Measurements from ENCODE around the gene APBA2.
"Not testable (repeated sequence)": the region's sequence is repeated elsewhere in the genome, so short reads cannot be mapped to it uniquely, and the experiment has no call there.

The APBA2 gene

DNA sequence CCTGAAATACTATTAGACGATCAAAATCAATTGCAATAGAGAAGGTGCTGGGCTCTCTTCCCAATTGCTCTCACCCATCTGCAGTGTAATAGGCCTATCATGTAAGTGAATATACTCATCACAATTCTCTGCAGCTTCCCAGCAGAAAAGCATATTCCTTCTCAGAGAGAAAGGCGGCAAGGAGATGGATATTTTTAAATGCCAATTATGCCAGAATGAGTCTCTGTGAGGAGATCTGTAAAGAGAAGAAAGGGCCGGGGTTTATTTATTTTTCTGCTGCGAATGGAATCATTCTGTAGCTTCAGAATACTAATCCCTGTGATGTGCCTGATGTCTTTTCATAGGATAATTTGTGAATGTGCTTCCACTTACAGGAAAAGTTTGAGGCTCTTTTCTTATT is 112.0 kb downstream of the APBA2 start:
- no peak for DNase-seq (ENCODE audit: low read depth, low spot score)

DNA sequence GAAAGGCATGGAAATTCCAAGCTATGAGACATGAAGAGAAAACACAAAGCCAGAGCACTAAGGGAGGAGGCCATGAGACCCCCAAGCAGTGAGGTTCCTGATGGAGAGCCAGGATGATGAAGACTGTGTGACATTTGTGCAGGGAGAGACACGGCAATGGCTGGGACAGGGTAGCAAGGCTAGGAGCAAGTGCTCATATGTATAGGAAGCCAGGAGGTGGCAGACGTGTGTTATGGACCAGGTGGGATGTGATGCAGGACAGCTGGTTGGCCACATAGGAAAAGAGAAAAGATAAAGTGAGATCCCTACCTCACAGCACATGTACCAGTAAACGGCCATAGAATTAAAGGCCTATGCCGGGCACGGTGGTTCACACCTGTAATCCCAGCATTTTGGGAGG is 112.7 kb downstream of the APBA2 start:
- no peak for DNase-seq (ENCODE audit: low read depth, low spot score)

- no peak for DNase-seq (ENCODE audit: low read depth, low spot score)
Observed at GRCh38 chr15:29003191-29003839, 117.5 kb downstream of the APBA2 start.

DNA sequence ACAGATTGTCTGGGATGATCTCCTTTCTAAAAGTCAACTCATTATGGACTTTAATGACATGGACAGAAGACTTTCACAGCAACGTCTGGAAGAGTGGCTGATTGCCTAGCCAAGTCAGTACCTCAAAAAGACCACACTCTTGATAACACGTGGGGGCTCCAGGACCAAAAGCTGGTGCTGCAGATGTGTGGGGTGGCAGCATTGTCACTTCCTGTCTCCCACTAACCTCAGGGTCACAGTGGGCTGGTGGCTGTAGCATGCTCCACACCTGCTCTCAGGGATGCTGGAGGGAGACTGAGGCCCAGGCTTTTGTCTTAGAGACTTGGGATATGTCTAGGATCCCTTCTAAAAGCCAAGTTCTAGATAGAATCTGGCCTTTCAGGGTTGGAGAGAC is 118.1 kb downstream of the APBA2 start:
- DNase-seq (ENCODE audit: low read depth, low spot score) = no peak

GRCh38 chr15:29005931-29006330 is 120.2 kb downstream of the APBA2 start:
- DNase-seq (ENCODE audit: low read depth, low spot score) = no peak

- no peak for DNase-seq (ENCODE audit: low read depth, low spot score)
Observed at GRCh38 chr15:29008846-29009245, 123.1 kb downstream of the APBA2 start.

DNA sequence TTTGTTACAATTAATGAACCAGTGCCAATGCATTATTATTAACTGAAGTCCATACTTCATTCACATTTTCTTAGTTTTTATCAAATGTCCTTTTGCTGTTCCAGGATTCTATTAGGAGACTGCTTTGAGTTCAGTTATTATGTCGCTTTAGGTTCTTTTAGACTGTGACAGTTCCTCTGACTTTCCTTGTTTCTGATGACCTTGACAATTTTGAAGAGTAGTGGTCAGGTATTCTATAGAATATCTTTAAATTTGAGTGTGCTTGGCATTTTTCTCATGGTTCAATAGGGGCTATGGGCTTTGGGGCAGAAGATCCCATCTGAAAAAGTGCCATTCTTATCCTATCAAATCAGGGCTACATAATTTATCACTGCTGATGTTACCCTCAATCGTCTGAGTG is 126.3 kb downstream of the APBA2 start:
- no peak for DNase-seq (ENCODE audit: low read depth, low spot score)

- DNase-seq (ENCODE audit: low read depth, low spot score) = no peak
Observed at GRCh38 chr15:29014493-29014892, 128.7 kb downstream of the APBA2 start.

DNA sequence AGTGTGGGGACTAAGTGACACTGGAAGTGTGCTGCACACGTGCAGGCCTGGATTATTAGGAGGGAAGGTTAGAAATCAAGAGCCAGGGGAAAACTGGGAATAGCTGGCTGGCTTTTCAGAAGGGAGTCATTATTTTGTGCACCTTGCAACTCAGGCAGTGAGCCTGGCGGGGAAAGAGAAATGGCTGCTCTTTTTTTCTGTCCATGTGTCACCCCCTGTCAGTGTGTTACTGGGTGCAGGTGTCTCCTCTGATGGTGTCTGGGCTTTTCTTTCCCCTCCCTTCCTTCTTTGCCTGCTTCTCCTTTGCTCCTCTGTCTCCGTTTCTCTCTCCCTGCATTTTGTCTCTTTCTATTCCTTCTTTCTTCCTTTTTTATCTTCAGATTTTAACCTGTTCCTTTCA is 130.7 kb downstream of the APBA2 start:
- DNase-seq (ENCODE audit: low read depth, low spot score) = no peak

GRCh38 chr15:29018120-29018805 is 132.5 kb downstream of the APBA2 start:
- DNase-seq (ENCODE audit: low read depth, low spot score) = no peak

GRCh38 chr15:29018995-29019976 is 133.5 kb downstream of the APBA2 start:
- DNase-seq (ENCODE audit: low read depth, low spot score) = no peak

DNA sequence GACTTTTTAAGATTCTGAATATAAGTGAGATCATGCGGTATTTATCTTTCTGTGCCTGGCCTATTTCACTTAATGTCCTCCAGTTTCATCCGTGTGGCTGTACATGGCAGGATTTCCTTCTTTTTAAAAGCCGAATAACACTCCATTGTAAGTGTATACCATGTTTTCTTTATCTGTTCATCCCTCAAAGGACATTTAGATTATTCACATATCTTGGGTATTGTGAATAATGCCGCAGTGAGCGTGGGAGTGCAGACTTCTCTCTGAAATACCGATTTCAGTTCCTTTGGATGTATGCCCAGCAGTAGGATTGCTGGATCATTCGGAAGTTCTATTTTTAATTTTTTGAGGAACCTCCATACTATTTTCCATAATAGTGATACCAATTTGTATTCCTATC is 136.1 kb downstream of the APBA2 start:
- DNase-seq (ENCODE audit: low read depth, low spot score) = no peak

- DNase-seq (ENCODE audit: low read depth, low spot score) = no peak
Observed at GRCh38 chr15:29024662-29025061, 138.9 kb downstream of the APBA2 start.

GRCh38 chr15:29025411-29025810 is 139.6 kb downstream of the APBA2 start:
- DNase-seq (ENCODE audit: low read depth, low spot score) = not testable (repeated sequence)

DNA sequence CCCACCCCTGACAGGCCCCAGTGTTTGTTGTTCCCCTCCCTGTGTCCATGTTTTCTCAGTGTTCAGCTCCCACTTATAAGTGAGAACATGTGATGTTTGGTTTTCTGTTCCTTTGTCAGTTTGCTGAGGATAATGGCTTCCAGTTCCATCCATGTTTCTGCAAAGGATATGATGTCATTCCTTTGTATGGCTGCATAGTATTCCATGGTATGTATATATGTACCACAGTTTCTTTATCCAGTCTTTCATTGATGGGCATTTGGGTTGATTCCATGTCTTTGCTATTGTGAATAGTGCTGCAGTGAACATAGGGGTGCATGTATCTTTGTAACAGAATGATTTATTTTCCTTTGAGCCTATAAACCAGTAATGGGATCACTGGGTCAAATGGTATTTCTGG is 142.4 kb downstream of the APBA2 start:
- not testable (repeated sequence) for DNase-seq (ENCODE audit: low read depth, low spot score)

GRCh38 chr15:29029651-29030195 is 143.9 kb downstream of the APBA2 start:
- DNase-seq (ENCODE audit: low read depth, low spot score) = no peak

- no peak for DNase-seq (ENCODE audit: low read depth, low spot score)
Observed at GRCh38 chr15:29031502-29032228, 145.9 kb downstream of the APBA2 start.

GRCh38 chr15:29032229-29032625 is 146.5 kb downstream of the APBA2 start:
- no peak for DNase-seq (ENCODE audit: low read depth, low spot score)

GRCh38 chr15:29032751-29033150 is 147.0 kb downstream of the APBA2 start:
- DNase-seq (ENCODE audit: low read depth, low spot score) = no peak

GRCh38 chr15:29034151-29034550 is 148.4 kb downstream of the APBA2 start:
- DNase-seq (ENCODE audit: low read depth, low spot score) = no peak

DNA sequence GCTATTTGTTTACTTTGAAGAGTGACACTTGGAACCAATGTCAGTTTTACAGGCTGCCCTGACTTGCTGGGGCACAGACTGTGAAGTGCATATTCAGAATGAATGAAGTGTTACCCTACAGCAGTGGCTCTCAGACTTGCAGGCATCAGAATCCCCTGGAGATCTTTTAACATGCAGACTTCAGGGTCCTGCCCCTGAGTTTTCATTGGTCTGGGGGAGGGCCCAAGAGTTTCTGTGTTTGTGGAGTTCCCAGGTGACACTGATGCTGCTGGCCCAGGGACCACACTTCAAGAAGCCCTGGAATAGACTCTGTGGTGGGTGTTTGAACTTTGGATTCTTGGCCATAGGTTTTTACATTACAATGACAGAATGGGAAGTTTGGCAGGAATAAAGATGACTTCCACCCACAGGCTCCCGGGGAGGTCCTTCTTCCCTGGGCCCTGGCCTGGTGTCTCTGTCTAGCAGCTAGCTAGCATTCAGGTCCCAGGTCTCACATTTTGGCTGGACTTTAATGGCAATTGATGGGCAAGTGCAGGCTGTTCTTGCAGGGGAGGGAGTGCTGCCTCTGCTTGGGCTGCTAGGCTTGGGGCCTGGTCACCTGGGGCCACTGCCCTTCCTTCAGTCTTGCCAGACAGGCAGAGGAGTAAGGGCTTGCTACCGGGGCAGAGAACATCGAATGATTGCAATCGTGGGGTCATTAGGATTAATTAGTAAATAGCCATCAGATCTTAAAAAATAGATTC is 149.0 kb downstream of the APBA2 start:
- DNase-seq (ENCODE audit: low read depth, low spot score) = no peak

Data from smooth muscle cell of the brain vasculature (primary cell).